Small intestine (tissue), 7 donors: ENCODE data around the gene NUBP2. TPM values are rescaled to one million over a fixed set of nuclear protein-coding genes. Genes with fewer than 3 reads are reported as not detected.
"Not testable (repeated sequence)": the region's sequence is repeated elsewhere in the genome, so short reads cannot be mapped to it uniquely, and the experiment has no call there.

Experiments
- DNase-seq, 2 donors: peaks; one replicate each; pipeline versions ENCODE4 v3.0.0 to v3.0.0-alpha.2; 2013
- FAIRE-seq: peaks from 2 replicates; lab custom pipeline; 2012; peaks lifted over from hg19 to GRCh38; lab: Jason Lieb, UNC
- H3K27ac ChIP-seq, 3 donors: one replicate each; pipeline ENCODE4 v1.5.1; 2013; ENCODE audit warnings: low read length in 2 of 3, mild to moderate bottlenecking in 2 of 3, control low read depth in 1 of 3, inconsistent platforms in 1 of 3, low read depth in 1 of 3, moderate library complexity in 1 of 3
- H3K27me3 ChIP-seq, 3 donors: one replicate each; pipeline ENCODE4 v1.6.1; 2013; ENCODE audit warnings: low read length in 3 of 3, inconsistent platforms in 1 of 3; ENCODE audit not compliant: control insufficient read depth in 3 of 3, insufficient read depth in 3 of 3
- H3K36me3 ChIP-seq, 3 donors: one replicate each; pipeline ENCODE4 v1.6.1; 2013; ENCODE audit warnings: low read length in 3 of 3, inconsistent platforms in 1 of 3, low read depth in 1 of 3, mild to moderate bottlenecking in 1 of 3, moderate library complexity in 1 of 3; ENCODE audit not compliant: control insufficient read depth in 3 of 3, insufficient read depth in 2 of 3
- H3K4me1 ChIP-seq, 3 donors: one replicate each; pipeline ENCODE4 v1.6.1; 2013; ENCODE audit warnings: low read length in 2 of 3, inconsistent platforms in 1 of 3, low read depth in 1 of 3, mild to moderate bottlenecking in 1 of 3, moderate library complexity in 1 of 3; ENCODE audit not compliant: control insufficient read depth in 3 of 3, insufficient read depth in 2 of 3
- H3K4me3 ChIP-seq, 3 donors: one replicate each; pipeline ENCODE4 v1.5.1; 2013; ENCODE audit warnings: low read length in 3 of 3, control low read depth in 1 of 3, inconsistent platforms in 1 of 3, low read depth in 1 of 3, mild to moderate bottlenecking in 1 of 3, moderate library complexity in 1 of 3
- H3K9me3 ChIP-seq, 2 donors: one replicate each; pipeline ENCODE4 v1.6.1; 2013; ENCODE audit warnings: low read depth in 1 of 2, low read length in 1 of 2; ENCODE audit not compliant: control insufficient read depth in 2 of 2, insufficient read depth in 1 of 2
- WGBS, 3 donors: extraction: QIAGEN DNeasy Blood & Tissue Kit; methylation state at CpG; one replicate each; pipeline ENCODE4 v1.1.7; 2013; 5-methylcytosine and 5-hydroxymethylcytosine counted together
- polyA plus RNA-seq, 4 donors: library from polyadenylated mRNA; stranded (reverse) in 3 of 4; unstranded in 1 of 4; fragments of 200-250 nt in 3 of 4; fragments of 120-200 nt in 1 of 4; gene quantifications; one replicate each; pipeline versions ENCODE4 v1.2.1 to v1.2.3, GENCODE V29; 2013
- donor health status: healthy with polysubstance abuse.
- donor health status: control.
- donor health status: control.
- donor health status: Bipolar disorder and iron deficiency.
- donor health status: healthy.

The NUBP2 gene
- polyA plus RNA-seq, 4 donors = 38.6 to 70.7 (median 61.8) TPM

DNA sequence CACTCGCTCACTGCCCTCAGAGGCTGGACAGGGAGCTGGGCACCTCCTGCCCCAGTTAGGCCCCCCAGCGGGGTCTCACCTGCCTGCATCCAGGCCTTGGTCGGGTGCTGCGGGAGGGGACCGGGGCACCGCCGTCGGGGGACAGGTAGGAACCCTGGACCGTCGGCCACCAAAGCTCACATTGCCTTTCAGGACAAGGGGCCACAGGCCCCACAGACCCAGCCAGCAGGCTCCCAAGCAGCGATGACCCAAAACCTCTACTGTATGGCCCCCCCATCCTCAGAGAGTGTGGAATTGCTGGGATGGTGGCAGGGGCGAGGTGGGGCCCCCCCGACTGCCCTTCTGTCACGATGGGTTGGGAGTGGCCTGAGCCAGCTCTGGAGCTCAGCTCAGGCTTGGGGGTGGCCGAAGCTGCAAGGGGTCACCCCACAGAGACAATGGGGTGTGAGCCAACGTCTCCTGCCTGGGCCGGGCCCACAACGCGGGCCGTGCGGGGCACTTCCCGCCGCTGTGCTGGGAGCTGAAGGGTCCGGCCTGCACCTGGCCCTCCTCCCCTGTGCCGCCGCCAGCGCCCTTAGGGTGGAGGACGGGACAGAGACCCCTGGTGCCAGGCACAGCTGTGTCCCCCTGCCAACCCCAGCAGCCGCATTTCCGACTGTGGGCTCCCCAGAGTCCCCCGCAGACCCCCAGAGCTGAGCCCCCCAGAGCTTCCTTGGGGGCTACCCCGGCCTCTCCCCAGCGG is 10.2 kb downstream of the NUBP2 start:
- 81 to 88% (median 87%) methylated on average over 25 to 33 of the region's 33 CpGs for WGBS, 3 donors

DNA sequence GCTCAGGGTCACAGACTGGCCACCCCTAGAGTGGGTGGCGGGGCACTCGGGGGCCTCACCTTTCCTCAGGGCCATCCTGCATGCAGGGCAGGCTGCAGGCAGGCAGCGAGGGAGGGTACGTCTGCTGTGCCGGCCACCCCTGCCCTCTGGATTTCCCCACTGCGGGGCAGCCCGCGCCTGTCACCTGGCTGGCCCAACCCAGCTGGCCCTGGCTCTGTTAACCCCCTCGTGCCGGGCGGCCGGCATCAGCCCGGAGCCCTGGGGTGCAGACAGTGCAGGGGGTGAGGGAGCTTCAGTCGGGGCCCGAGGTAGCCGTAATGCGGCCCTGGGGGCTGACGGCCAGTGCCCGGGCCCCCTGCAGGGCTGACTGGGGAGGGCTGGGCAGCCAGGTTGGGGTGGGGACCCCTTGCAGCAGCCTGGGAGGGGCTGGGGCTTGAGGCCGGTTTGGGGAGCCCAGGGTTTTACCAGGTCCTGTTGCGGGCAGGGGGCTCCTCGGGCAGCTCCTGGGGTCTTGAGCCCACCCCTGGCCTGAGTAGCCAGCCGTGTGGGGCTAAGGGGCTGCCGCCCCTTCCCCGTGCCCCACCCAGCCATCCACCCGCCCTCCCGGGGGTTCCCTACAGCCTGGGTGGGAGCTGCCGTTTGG is 10.9 kb downstream of the NUBP2 start, which contains the start of gene IGFALS:
Gene IGFALS, minus strand, starts transcription at position 128 of the 643 bp plus-strand sequence. Its CDS starts 53 bp downstream, at position 75.
- Histone ChIP-seq H3K4me1 (peaks cover 0 to 22% (median 0%) of the 10 kb centered on the region in 3 donors), H3K4me3 (peak within 1 kb of the TSS in 1 of 3 donors; percentile 29), H3K27ac (peak within 1 kb of the TSS in 1 of 3 donors; percentile 33), H3K36me3 (peaks cover 0 to 38% (median 4%) of the 10 kb centered on the region in 3 donors), H3K9me3 (peaks cover 0 to 15% of the 10 kb centered on the region in 2 donors), H3K27me3 (no peaks in the 10 kb centered on the region)
- WGBS, 3 donors = 23 to 55% (median 39%) methylated on average over 21 to 28 of the region's 28 CpGs
- DNase-seq = peak in 1 of 2 donors; percentile 48
- FAIRE-seq = no peak

More for the DNA sequence above, 10.2 kb downstream of the NUBP2 start:
- H3K27me3 ChIP-seq = no peaks in the 10 kb centered on the region
- H3K27ac ChIP-seq = no peak overlapping the region
- H3K36me3 ChIP-seq = peaks cover 0 to 45% (median 4%) of the 10 kb centered on the region in 3 donors
- H3K4me1 ChIP-seq = peaks cover 0 to 22% (median 0%) of the 10 kb centered on the region in 3 donors
- FAIRE-seq (no peak), DNase-seq (no peak)
- peaks cover 0 to 8% of the 10 kb centered on the region in 2 donors for H3K9me3 ChIP-seq
- H3K4me3 ChIP-seq = peak overlapping the region in 1 of 3 donors; percentile 29

DNA sequence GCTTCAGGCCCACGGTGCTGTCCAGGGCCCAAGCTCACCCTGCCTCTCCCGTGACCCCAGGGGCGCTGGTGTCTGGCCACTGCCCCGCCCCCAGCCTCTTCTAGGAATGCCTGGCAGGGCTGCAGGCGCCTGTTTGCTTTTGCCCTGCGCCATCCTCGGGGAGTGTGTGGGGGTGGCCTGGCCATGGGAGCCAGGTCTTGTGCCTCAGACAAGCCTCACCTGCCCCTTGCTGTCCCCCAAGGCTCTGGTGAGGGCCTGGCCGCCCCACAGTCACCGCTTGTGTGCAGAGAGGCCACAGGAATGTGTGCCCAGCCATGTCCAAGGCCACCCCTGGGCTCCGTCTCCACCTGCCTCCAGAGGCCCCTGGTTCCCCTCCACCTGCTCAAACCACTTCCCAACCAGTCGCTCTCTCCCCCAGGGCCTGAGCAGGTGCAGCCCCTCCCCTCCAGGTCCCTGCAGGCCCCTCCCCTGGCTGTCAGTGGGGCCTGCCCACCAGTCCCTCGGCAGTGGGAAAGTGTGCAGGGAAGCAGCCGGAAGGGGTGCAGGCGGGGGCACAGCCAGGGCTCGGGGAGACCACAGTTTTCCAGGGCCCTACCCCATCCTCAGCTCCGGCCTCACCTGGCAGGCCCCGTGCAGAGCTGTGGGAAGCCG is 11.6 kb downstream of the NUBP2 start:
- FAIRE-seq (no peak), DNase-seq (peak in 1 of 2 donors; percentile 57)
- peak overlapping the region in 1 of 3 donors; percentile 33 for H3K27ac ChIP-seq
- H3K36me3 ChIP-seq = peaks cover 0 to 32% (median 4%) of the 10 kb centered on the region in 3 donors
- H3K9me3 ChIP-seq = peaks cover 0 to 21% of the 10 kb centered on the region in 2 donors
- WGBS, 3 donors = 18 to 52% (median 33%) methylated on average over 15 to 18 of the region's 18 CpGs
- H3K4me3 ChIP-seq = peak overlapping the region in 1 of 3 donors; percentile 29
- peaks cover 0 to 22% (median 0%) of the 10 kb centered on the region in 3 donors for H3K4me1 ChIP-seq
- H3K27me3 ChIP-seq = no peaks in the 10 kb centered on the region

DNA sequence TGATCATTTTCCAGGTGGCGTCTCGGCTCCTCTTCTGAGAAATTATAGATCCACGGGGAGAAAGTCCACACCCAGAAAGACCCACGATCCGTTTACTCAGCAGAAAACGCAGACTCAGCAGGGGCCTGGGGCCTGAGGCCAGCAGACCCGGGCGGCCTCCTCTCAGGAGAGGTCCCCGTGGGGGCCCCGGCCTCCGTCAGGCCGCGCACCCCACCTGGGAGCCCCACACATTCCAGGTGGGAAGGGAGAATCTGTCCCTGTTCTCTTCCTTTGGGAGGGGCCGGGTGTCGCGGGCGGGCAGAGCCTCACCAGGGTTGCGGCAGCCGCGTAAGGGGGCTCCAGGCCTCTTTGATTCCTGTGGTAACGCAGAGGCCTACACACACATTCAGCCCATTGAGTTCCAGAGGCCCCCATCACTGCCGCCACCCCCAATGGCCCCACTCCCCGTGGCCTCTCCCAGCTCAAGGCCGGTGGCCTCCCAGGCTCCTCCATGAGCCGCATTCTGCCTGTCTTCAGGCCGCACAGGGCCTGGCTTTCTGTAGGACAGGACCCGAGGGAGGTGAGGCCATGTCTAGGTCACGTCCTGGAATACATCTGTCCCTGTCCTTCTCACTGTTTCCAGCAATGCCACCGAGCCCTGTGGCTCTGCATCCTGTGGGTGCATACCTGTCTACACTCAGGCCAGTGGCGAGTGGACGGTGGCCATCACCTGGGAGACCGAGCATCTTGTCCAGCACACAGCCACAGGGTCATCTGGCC is 12.3 kb downstream of the NUBP2 start:
- DNase-seq (peak in 1 of 2 donors; percentile 40), FAIRE-seq (no peak)
- 63 to 79% (median 66%) methylated on average over 21 to 32 of the region's 32 CpGs for WGBS, 3 donors
- peaks cover 0 to 22% (median 0%) of the 10 kb centered on the region in 3 donors for H3K4me1 ChIP-seq
- peak overlapping the region in 1 of 3 donors; percentile 48 for H3K27ac ChIP-seq
- H3K27me3 ChIP-seq = no peaks in the 10 kb centered on the region
- peaks cover 0 to 25% (median 4%) of the 10 kb centered on the region in 3 donors for H3K36me3 ChIP-seq
- peaks cover 0 to 27% of the 10 kb centered on the region in 2 donors for H3K9me3 ChIP-seq
- H3K4me3 ChIP-seq = peak overlapping the region in 1 of 3 donors; percentile 29

DNA sequence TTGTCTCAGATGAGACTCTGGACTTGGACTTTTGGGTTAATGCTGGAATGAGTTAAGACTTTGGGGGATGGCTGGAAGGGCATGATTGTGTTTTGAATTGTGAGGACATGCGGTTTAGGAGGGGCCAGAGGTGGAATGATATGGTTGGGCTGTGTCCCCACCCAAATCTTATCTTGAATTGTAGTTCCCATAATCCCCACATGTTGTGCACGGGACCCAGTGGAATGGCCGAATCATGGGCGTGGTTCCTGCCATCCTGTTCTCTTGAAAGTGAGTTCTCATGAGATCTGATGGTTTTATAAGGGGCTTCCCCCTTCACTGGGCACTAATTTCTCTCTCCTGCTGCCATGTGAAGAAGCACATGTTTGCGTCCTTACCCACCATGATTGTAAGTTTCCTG is 16.5 kb downstream of the NUBP2 start:
- H3K27me3 ChIP-seq, H3K4me3 ChIP-seq, H3K27ac ChIP-seq, FAIRE-seq, H3K36me3 ChIP-seq, DNase-seq: not testable (repeated sequence)
- peaks cover 0 to 27% of the 10 kb centered on the region in 2 donors for H3K9me3 ChIP-seq
- H3K4me1 ChIP-seq = peaks cover 0 to 13% (median 0%) of the 10 kb centered on the region in 3 donors
- WGBS, 3 donors = 62 to 87% (median 74%) methylated on average over 5 of the region's 5 CpGs

DNA sequence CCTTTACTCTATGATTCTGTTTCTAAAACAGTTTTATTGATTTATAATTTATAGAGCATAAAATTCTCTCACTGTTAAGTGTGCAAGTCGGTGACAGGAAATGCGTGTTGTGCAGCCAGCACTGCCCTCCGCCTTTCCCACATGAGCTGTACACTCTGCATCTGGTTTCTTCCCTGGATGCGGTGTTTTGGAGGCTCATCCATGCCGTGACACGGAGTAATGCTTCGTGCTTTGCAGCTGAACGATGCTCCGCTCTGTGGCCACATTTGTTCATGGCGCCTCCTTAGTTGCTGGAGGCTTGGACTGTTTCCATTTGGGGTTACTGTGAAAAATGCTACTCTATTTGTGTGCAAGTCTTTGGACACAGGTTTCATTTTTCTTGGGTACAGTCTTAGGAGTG is 17.9 kb downstream of the NUBP2 start:
- DNase-seq (no peak), FAIRE-seq (no peak)
- 81 to 84% (median 82%) methylated on average over 10 of the region's 10 CpGs for WGBS, 3 donors
- H3K27ac ChIP-seq = no peak overlapping the region
- peaks cover 0 to 27% of the 10 kb centered on the region in 2 donors for H3K9me3 ChIP-seq
- no peak overlapping the region for H3K4me3 ChIP-seq
- H3K4me1 ChIP-seq = no peaks in the 10 kb centered on the region
- peaks cover 0 to 11% (median 0%) of the 10 kb centered on the region in 3 donors for H3K36me3 ChIP-seq
- H3K27me3 ChIP-seq = no peaks in the 10 kb centered on the region

DNA sequence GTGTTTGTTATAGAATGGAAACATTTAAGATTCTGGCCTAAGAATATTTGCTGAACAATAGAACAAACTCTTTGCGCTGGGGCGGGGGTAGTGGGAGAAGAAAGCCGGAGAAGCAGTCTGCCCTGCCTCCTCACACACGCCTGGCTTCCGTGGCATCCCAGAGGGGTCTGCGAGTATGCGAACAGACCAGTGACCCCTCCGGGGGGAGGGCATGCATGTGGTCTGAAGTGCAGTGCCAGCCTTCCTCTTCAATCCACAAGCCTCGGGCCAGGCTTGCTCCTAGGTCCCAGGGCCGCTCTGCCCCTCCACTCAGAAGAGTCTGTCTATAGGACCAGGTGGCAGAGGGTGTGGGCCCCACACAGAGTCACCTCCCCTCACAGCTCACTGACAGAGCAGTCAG is 24.9 kb downstream of the NUBP2 start:
- no peak for DNase-seq
- 87 to 90% (median 88%) methylated on average over 10 of the region's 10 CpGs for WGBS, 3 donors
- FAIRE-seq = no peak
- Histone ChIP-seq H3K4me1 (no peaks in the 10 kb centered on the region), H3K27ac (no peak overlapping the region), H3K27me3 (no peaks in the 10 kb centered on the region), H3K9me3 (no peaks in the 10 kb centered on the region), H3K4me3 (no peak overlapping the region), H3K36me3 (peaks cover 4 to 53% (median 5%) of the 10 kb centered on the region in 3 donors)
